GM15510 (cell line): Measurements from ENCODE around the gene PHF1.

ENCODE experiments used
- POLR2A ChIP-seq: IDR thresholded peaks from 3 replicates; pipeline ENCODE4 v1.6.1; 2011; ENCODE audit warnings: borderline replicate concordance; ENCODE audit not compliant: insufficient read length; ENCODE audit errors: extremely low read depth

Gene PHF1

GRCh38 chr6:33391922-33392594 is 18.8 kb upstream of the PHF1 start:
- TF ChIP-seq POLR2A, result no peak

GRCh38 chr6:33392595-33392948 is 18.2 kb upstream of the PHF1 start:
- TF ChIP-seq POLR2A, result no peak

- TF ChIP-seq POLR2A, result no peak
Measured at GRCh38 chr6:33392979-33393378, 17.8 kb upstream of the PHF1 start.

- TF ChIP-seq POLR2A, result no peak
Measured at GRCh38 chr6:33397541-33397940, 13.3 kb upstream of the PHF1 start.

GRCh38 chr6:33404884-33405283 is 5.9 kb upstream of the PHF1 start:
- TF ChIP-seq POLR2A, result no peak

- TF ChIP-seq POLR2A, result no peak
Measured at GRCh38 chr6:33405386-33405940, 5.4 kb upstream of the PHF1 start.

- TF ChIP-seq POLR2A, result no peak
Measured at GRCh38 chr6:33406126-33406525, 4.7 kb upstream of the PHF1 start.

- no peak for TF ChIP-seq POLR2A
Measured at GRCh38 chr6:33407132-33407718, 3.6 kb upstream of the PHF1 start.

- TF ChIP-seq POLR2A, result peak; percentile 46
Measured at GRCh38 chr6:33410050-33410710, 634 bp upstream of the PHF1 start.

GRCh38 chr6:33411632-33412005 is 805 bp downstream of the PHF1 start:
- no peak for TF ChIP-seq POLR2A

GRCh38 chr6:33412140-33413009 is 1.6 kb downstream of the PHF1 start:
- TF ChIP-seq POLR2A, result no peak

- no peak for TF ChIP-seq POLR2A
Measured at GRCh38 chr6:33413241-33414120, 2.7 kb downstream of the PHF1 start.

- TF ChIP-seq POLR2A, result no peak
Measured at GRCh38 chr6:33414592-33415271, 3.9 kb downstream of the PHF1 start.
